Naive B cell (primary cell): ENCODE results near the gene CKB. TPM values are rescaled to one million over a fixed set of nuclear protein-coding genes. Genes with fewer than 3 reads are reported as not detected.

Experiments
- ATAC-seq, 2 donors: fragments of 150-1000 bp; cut with Tn5 transposase; 2 replicates each; pipeline ENCODE4 v1.10.0; 2021; ENCODE audit warnings: low read depth in 2 of 2, mild to moderate bottlenecking in 2 of 2, moderate library complexity in 2 of 2
- DNase-seq: peaks from one replicate; pipeline ENCODE4 v3.0.0; 2022
- H3K27ac Mint-ChIP-seq, 6 donors: one replicate each; pipeline ENCODE4 v1.8.0; 2020 to 2022; ENCODE audit warnings: mild to moderate bottlenecking in 6 of 6, mixed read lengths in 6 of 6, moderate library complexity in 5 of 6, inconsistent platforms in 2 of 6
- H3K27me3 Mint-ChIP-seq, 3 donors: one replicate each; pipeline ENCODE4 v1.8.0; 2021 to 2022; ENCODE audit warnings: mixed read lengths in 3 of 3, mild to moderate bottlenecking in 1 of 3
- H3K36me3 Mint-ChIP-seq, 2 donors: one replicate each; pipeline ENCODE4 v1.8.0; 2020 to 2022; ENCODE audit warnings: mixed read lengths in 2 of 2, inconsistent platforms in 1 of 2, mild to moderate bottlenecking in 1 of 2
- H3K4me1 Mint-ChIP-seq, 3 donors: one replicate each; pipeline ENCODE4 v1.8.0; 2020 to 2022; ENCODE audit warnings: mixed read lengths in 3 of 3, inconsistent platforms in 1 of 3, mild to moderate bottlenecking in 1 of 3, moderate library complexity in 1 of 3
- H3K4me3 Mint-ChIP-seq, 8 donors: one replicate each; pipeline ENCODE4 v1.8.0; 2020 to 2022; ENCODE audit warnings: mild to moderate bottlenecking in 8 of 8, mixed read lengths in 8 of 8, moderate library complexity in 8 of 8, inconsistent platforms in 2 of 8
- H3K9me3 Mint-ChIP-seq, 7 donors: one replicate each; pipeline ENCODE4 v1.8.0; 2020 to 2022; ENCODE audit warnings: mixed read lengths in 7 of 7, mild to moderate bottlenecking in 5 of 7, inconsistent platforms in 2 of 7, moderate library complexity in 1 of 7
- polyA plus RNA-seq, 6 donors: library from polyadenylated mRNA; unstranded; fragments of 300-500 nt; fragmentation: Illumina TruSeq; gene quantifications; one replicate each; pipeline ENCODE4 v1.2.3, GENCODE V29; 2021; ENCODE audit warnings: low read depth in 6 of 6

Gene CKB
- polyA plus RNA-seq, 6 donors from 2014 or later, result 0.80 to 1.00 TPM; not detected in 4

GRCh38 chr14:103556946-103557758 lies 34.5 kb upstream of the CKB start:
- Mint-ChIP-seq H3K36me3 (peaks cover 4 to 8% of the 10 kb centered on the region in 2 donors), H3K9me3 (no peaks in the 10 kb centered on the region), H3K4me3 (peak overlapping the region in 1 of 8 donors; percentile 16), H3K4me1 (peaks cover 20 to 57% (median 43%) of the 10 kb centered on the region in 3 donors), H3K27ac (peak overlapping the region in 2 of 6 donors; percentile 56 to 70), H3K27me3 (no peaks in the 10 kb centered on the region)
- DNase-seq, result no peak
- ATAC-seq, result no peak

GRCh38 chr14:103555559-103556337 lies 33.1 kb upstream of the CKB start:
- Mint-ChIP-seq H3K36me3 (peaks cover 4 to 8% of the 10 kb centered on the region in 2 donors), H3K9me3 (no peaks in the 10 kb centered on the region), H3K27me3 (no peaks in the 10 kb centered on the region), H3K4me3 (no peak overlapping the region), H3K4me1 (peaks cover 9 to 48% (median 30%) of the 10 kb centered on the region in 3 donors), H3K27ac (peak overlapping the region in 2 of 6 donors; percentile 47 to 65)
- DNase-seq, result no peak
- no peak for ATAC-seq

GRCh38 chr14:103552846-103553210 lies 30.2 kb upstream of the CKB start:
- Mint-ChIP-seq H3K36me3 (no peaks in the 10 kb centered on the region), H3K27ac (peak overlapping the region in 1 of 6 donors; percentile 63), H3K27me3 (no peaks in the 10 kb centered on the region), H3K9me3 (no peaks in the 10 kb centered on the region), H3K4me1 (peaks cover 0 to 23% (median 12%) of the 10 kb centered on the region in 3 donors), H3K4me3 (peak overlapping the region in 1 of 8 donors; percentile 36)
- ATAC-seq (no peak), DNase-seq (no peak)

GRCh38 chr14:103552011-103552845 lies 29.6 kb upstream of the CKB start:
- Mint-ChIP-seq H3K36me3 (no peaks in the 10 kb centered on the region), H3K27me3 (no peaks in the 10 kb centered on the region), H3K27ac (peak overlapping the region in 2 of 6 donors; percentile 24 to 47), H3K4me1 (peaks cover 0 to 17% (median 12%) of the 10 kb centered on the region in 3 donors), H3K9me3 (no peaks in the 10 kb centered on the region), H3K4me3 (no peak overlapping the region)
- ATAC-seq, result no peak
- no peak for DNase-seq

GRCh38 chr14:103551338-103551762 lies 28.7 kb upstream of the CKB start:
- Mint-ChIP-seq H3K4me1 (peaks cover 4 to 17% (median 12%) of the 10 kb centered on the region in 3 donors), H3K27ac (no peak overlapping the region), H3K9me3 (no peaks in the 10 kb centered on the region), H3K36me3 (no peaks in the 10 kb centered on the region), H3K4me3 (no peak overlapping the region), H3K27me3 (no peaks in the 10 kb centered on the region)
- DNase-seq (no peak), ATAC-seq (no peak)

- H3K27me3 Mint-ChIP-seq, result no peaks in the 10 kb centered on the region
- H3K4me1 Mint-ChIP-seq, result peaks cover 4 to 17% (median 11%) of the 10 kb centered on the region in 3 donors
- peak overlapping the region in 1 of 6 donors; percentile 36 for H3K27ac Mint-ChIP-seq
- no peaks in the 10 kb centered on the region for H3K9me3 Mint-ChIP-seq
- DNase-seq (no peak), ATAC-seq (no peak)
- no peaks in the 10 kb centered on the region for H3K36me3 Mint-ChIP-seq
- no peak overlapping the region for H3K4me3 Mint-ChIP-seq
Observed at GRCh38 chr14:103550451-103551337, 28.1 kb upstream of the CKB start.

- DNase-seq (no peak), ATAC-seq (no peak)
- Mint-ChIP-seq H3K4me1 (peaks cover under 1 to 12% (median 4%) of the 10 kb centered on the region in 3 donors), H3K27ac (no peak overlapping the region), H3K27me3 (no peaks in the 10 kb centered on the region), H3K36me3 (no peaks in the 10 kb centered on the region), H3K9me3 (no peaks in the 10 kb centered on the region), H3K4me3 (no peak overlapping the region)
Observed at GRCh38 chr14:103549361-103550311, 27.0 kb upstream of the CKB start.

- Mint-ChIP-seq H3K9me3 (no peaks in the 10 kb centered on the region), H3K27ac (no peak overlapping the region), H3K27me3 (no peaks in the 10 kb centered on the region), H3K4me1 (peaks cover 0 to 11% (median 4%) of the 10 kb centered on the region in 3 donors), H3K36me3 (no peaks in the 10 kb centered on the region), H3K4me3 (no peak overlapping the region)
- ATAC-seq, result no peak
- DNase-seq, result no peak
Observed at GRCh38 chr14:103548463-103549351, 26.1 kb upstream of the CKB start.

- Mint-ChIP-seq H3K27ac (no peak overlapping the region), H3K36me3 (no peaks in the 10 kb centered on the region)
Observed at GRCh38 chr14:103547941-103548462, 25.4 kb upstream of the CKB start.

GRCh38 chr14:103547455-103547940 lies 24.9 kb upstream of the CKB start:
- no peak for ATAC-seq
- Mint-ChIP-seq H3K9me3 (no peaks in the 10 kb centered on the region), H3K27me3 (no peaks in the 10 kb centered on the region), H3K27ac (no peak overlapping the region), H3K36me3 (no peaks in the 10 kb centered on the region), H3K4me1 (peaks cover 0 to 6% (median 4%) of the 10 kb centered on the region in 3 donors), H3K4me3 (peak overlapping the region in 1 of 8 donors; percentile 71)
- no peak for DNase-seq

More at GRCh38 chr14:103547941-103548462, 25.4 kb upstream of the CKB start:
- Mint-ChIP-seq H3K27me3 (no peaks in the 10 kb centered on the region), H3K4me3 (peak overlapping the region in 1 of 8 donors; percentile 71), H3K4me1 (peaks cover 0 to 6% (median 4%) of the 10 kb centered on the region in 3 donors), H3K9me3 (no peaks in the 10 kb centered on the region)
- DNase-seq (no peak), ATAC-seq (no peak)
